Fibroblast of pulmonary artery (primary cell): ENCODE data around the gene RNF149.
"Not testable (repeated sequence)": the region's sequence is repeated elsewhere in the genome, so short reads cannot be mapped to it uniquely, and the experiment has no call there.

Source experiments
- DNase-seq: peaks from one replicate; pipeline ENCODE4 v3.0.0-alpha.2; 2010; ENCODE audit warnings: low read depth
- H3K4me3 ChIP-seq: replicated peaks from 2 replicates; pipeline ENCODE4 v1.5.1; 2011; ENCODE audit warnings: low read depth, mild to moderate bottlenecking, control low read depth, low read length, moderate library complexity
- TF ChIP-seq, protein P1 (sequence below): IDR thresholded peaks from 2 replicates; pipeline ENCODE4 v1.5.1; 2011; ENCODE audit warnings: mild to moderate bottlenecking, control low read depth, low read length, inconsistent platforms; ENCODE audit errors: missing control alignments

Gene RNF149, protein sequence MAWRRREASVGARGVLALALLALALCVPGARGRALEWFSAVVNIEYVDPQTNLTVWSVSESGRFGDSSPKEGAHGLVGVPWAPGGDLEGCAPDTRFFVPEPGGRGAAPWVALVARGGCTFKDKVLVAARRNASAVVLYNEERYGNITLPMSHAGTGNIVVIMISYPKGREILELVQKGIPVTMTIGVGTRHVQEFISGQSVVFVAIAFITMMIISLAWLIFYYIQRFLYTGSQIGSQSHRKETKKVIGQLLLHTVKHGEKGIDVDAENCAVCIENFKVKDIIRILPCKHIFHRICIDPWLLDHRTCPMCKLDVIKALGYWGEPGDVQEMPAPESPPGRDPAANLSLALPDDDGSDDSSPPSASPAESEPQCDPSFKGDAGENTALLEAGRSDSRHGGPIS

DNA sequence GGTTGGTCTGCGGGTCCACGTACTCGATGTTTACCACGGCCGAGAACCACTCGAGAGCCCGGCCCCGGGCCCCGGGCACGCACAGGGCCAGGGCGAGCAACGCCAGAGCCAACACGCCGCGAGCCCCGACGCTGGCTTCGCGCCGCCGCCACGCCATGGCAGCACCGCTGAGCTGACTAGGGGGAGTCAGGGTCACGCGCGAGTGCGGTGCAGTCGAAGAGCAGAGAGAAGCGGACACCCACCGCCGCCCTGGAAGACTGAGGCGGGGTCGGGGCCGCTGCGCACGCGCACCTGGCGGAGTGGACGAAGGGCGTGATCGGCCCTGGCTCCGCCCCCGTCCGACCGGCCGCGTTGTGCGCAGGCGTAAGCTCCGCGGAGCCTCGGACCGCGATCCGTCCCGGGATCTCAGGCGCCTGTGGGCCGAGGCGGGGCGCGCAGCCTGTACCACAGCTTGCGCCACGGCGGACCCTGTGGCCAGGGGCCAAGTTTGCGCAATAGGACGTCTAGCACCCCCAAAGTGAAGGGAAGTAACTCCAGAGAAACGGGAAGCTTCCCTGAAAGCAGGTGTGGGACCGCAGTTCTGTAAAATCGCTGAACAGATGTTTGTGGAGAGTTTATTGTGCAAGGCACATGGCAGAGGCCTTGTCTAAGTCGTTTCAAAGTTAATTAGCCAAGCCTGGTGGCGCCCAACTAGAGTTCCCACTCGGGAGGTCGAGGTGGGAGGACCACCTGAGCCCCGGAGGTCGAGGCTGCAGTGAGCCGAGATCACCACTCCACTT lies at the start of gene RNF149:
TSS of gene RNF149 (minus strand) at position 270 of the 779 bp plus-strand sequence. CDS start at position 157, 113 bp downstream.
- TF ChIP-seq, protein P1, sequence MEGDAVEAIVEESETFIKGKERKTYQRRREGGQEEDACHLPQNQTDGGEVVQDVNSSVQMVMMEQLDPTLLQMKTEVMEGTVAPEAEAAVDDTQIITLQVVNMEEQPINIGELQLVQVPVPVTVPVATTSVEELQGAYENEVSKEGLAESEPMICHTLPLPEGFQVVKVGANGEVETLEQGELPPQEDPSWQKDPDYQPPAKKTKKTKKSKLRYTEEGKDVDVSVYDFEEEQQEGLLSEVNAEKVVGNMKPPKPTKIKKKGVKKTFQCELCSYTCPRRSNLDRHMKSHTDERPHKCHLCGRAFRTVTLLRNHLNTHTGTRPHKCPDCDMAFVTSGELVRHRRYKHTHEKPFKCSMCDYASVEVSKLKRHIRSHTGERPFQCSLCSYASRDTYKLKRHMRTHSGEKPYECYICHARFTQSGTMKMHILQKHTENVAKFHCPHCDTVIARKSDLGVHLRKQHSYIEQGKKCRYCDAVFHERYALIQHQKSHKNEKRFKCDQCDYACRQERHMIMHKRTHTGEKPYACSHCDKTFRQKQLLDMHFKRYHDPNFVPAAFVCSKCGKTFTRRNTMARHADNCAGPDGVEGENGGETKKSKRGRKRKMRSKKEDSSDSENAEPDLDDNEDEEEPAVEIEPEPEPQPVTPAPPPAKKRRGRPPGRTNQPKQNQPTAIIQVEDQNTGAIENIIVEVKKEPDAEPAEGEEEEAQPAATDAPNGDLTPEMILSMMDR, result no peak
- peak; percentile 93 for DNase-seq
- H3K4me3 ChIP-seq, result peak within 1 kb of the TSS; percentile 87

DNA sequence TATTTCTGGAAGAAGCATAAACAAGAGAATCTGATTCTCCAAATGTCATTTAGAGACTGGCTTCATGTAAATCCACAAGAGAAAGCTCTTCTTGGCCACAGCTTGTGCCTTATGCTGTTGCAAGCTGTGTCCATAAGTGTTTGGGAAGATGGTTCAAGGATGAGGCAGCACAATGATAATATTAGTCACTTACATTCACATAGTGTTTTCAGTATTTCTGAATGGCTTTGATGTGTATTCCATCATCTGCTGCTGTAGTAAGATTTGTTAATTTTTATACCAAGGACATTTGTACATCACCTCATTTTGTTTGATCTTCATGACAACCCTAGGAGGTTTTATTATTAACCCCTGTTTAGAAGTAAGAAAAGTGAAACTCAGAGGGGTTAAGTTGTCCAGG lies 48.9 kb upstream of the RNF149 start:
- H3K4me3 ChIP-seq, result no peak overlapping the region
- DNase-seq, result no peak
- TF ChIP-seq, protein P1, result no peak

DNA sequence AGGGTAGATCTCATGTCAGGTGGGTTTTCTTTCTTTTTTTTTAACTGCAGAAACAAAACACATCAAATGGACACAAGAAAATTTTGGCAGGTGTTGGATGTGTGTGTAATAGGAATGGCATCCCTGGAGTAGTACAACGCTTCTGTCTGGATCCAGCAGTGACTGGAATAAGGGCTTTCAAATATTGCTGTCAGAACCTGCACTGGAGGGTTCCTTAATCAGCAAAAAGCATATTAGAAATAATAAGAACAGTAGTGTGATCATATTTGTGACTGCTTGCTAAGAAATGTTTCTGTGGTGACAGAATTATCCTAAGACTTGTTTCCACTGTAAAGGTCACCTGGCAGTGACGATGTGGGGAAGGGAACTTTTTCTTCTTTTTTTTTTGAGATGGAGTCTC lies 48.0 kb upstream of the RNF149 start:
- peak; percentile 41 for DNase-seq
- H3K4me3 ChIP-seq, result no peak overlapping the region
- TF ChIP-seq, protein P1, result no peak

DNA sequence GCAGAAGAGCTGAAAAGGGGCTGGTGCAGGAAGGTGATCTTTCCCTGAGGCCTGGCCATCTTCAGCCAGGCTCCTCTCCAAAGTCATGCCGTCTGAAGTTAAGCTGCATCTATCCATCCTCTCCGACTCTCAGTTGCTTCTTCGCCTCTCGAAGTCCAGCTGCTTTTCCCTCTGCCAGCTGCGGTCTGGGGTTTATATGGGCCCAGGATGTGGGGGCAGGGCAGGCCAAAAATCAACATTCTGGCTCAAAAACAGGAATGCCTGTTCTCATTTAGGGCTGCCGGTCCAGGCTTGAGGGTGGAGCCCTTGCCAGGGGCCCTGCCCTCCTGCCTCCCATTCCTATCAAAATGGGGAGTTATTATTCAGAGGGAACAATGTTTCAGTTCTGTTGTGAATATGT lies 47.6 kb upstream of the RNF149 start:
- H3K4me3 ChIP-seq, result no peak overlapping the region
- TF ChIP-seq, protein P1, result no peak
- no peak for DNase-seq

DNA sequence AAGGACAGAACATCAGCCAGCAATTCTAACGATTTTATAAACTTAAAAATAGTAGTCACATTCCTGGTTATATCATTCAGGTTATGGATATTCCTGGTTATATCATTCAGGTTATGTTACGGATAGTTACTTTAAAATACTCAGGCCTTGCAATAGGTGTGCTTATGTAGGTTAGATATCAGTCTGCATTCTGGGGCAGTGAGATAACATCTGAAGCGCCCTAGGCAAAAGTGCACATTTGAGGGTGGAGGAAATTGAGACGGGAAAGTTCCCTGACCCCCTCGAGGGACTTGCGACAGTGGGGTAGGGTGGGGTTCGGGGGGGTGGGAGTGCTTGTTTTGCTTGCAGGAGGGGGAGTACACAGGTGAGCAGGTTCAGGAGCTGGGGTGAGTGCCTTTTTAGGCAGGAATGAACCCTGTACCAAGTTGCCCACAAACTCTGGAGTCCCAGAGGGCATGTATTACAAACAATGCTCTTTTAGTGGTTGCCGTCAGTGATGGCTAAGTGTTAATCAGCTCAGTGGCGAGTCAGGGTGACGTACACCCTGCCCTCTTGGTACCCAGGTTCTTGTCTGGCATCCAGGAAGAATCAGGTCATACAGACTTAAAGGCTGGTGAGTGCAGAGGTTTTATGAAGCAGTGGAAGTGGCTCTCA lies 47.0 kb upstream of the RNF149 start:
- no peak overlapping the region for H3K4me3 ChIP-seq
- TF ChIP-seq, protein P1, result no peak
- no peak for DNase-seq

DNA sequence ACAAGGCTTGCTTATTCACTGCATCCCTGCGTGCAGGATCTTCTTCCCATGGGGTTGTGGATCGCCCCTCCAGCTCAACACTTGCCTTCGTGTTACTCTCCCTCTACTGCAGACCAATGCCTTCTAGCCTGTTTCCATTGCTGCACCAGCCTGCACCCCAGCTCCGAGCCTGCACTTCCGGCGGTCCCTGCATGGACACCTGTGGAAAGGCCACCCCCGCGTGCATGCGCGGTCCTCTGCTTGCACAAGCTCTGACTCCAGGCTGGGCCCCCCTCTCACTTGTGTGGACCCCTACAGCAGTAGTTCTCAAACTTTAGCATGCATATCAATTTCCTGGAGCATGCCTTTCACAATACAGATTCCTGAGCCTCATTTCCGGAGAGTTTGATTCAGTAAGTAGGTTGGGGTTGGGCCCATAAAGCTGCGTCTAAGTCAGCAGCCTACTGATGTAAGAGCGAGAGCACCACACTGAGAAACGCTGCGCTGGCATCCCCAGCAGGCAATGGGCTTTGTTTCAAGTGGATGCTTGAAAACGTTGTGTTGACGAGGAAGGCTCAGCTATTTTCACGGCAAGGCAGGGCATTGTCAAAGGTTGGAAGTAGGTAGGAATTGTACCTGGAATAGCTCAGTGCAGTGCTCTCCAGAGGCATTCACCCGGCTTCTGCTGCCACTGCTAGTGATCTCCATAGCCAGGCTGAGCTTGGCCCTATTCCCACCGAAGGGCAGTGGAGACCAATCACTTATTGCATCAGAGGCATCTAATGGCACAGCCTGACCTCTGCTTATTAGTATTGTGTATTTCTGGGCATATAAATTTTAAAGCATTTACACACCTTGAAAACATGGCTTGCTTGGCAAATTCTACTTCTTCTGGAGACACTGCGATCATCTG lies 46.2 kb upstream of the RNF149 start:
- no peak overlapping the region for H3K4me3 ChIP-seq
- DNase-seq, result no peak
- TF ChIP-seq, protein P1, result no peak

DNA sequence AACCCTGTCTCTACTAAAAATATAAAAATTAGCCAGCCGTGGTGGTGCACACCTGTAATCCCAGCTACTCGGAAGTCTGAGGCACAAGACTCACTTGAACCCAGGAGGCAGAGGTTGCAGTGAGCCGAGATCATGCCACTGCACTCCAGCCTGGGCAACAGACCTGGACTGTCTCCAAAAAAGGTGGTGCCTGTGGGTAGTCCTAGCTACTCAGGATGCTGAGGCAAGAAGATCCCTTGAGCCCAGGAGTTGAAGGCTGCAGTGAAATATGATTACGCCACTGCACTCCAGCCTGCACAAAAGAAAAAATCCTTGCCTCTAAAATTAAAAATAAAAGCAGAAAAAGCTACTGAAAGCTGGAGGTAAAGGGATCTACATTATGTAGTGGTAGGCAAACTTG lies 44.1 kb upstream of the RNF149 start:
- DNase-seq, H3K4me3 ChIP-seq: not testable (repeated sequence)
